GM13977 (cell line): ENCODE data around the gene PCP4L1.
A peak's percentile ranks its signal among the peaks of the same experiment; 100 is the strongest.

Source experiments
- DNase-seq: peaks from one replicate; pipeline ENCODE4 v3.0.0; 2012; ENCODE audit warnings: low spot score
- in situ Hi-C: fragments of 300-500 bp; cut with MboI; formaldehyde crosslinking; loops from one replicate; pipeline ENCODE4 v1.12.0; 2022; ENCODE audit warnings: low sequenced_read_pairs, low pct_unique_long_range_greater_than_20kb, mixed read lengths, inconsistent platforms; ENCODE audit not compliant: unreplicated experiment
- TF ChIP-seq, protein P1 (sequence below): IDR thresholded peaks from 2 replicates; pipeline ENCODE4 v1.5.1; 2012; ENCODE audit warnings: mild to moderate bottlenecking, control low read depth; ENCODE audit not compliant: insufficient read depth; ENCODE audit errors: extremely low read depth, missing control alignments

Gene PCP4L1

GRCh38 chr1:161229896-161230295 lies 28.6 kb upstream of the PCP4L1 start:
- DNase-seq: no peak
- in situ Hi-C loops: loop anchor here (10.0 kb wide), 1 partner anchor 45 kb away; no protein-coding TSS in a partner anchor
- TF ChIP-seq, protein P1, sequence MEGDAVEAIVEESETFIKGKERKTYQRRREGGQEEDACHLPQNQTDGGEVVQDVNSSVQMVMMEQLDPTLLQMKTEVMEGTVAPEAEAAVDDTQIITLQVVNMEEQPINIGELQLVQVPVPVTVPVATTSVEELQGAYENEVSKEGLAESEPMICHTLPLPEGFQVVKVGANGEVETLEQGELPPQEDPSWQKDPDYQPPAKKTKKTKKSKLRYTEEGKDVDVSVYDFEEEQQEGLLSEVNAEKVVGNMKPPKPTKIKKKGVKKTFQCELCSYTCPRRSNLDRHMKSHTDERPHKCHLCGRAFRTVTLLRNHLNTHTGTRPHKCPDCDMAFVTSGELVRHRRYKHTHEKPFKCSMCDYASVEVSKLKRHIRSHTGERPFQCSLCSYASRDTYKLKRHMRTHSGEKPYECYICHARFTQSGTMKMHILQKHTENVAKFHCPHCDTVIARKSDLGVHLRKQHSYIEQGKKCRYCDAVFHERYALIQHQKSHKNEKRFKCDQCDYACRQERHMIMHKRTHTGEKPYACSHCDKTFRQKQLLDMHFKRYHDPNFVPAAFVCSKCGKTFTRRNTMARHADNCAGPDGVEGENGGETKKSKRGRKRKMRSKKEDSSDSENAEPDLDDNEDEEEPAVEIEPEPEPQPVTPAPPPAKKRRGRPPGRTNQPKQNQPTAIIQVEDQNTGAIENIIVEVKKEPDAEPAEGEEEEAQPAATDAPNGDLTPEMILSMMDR: peak; percentile 26

- TF ChIP-seq, protein P1: no peak
- in situ Hi-C loops: no loop called here
- no peak for DNase-seq
Measured at GRCh38 chr1:161230762-161231161, 27.8 kb upstream of the PCP4L1 start.

GRCh38 chr1:161233102-161233501 lies 25.4 kb upstream of the PCP4L1 start:
- in situ Hi-C loops: no loop called here
- no peak for DNase-seq
- TF ChIP-seq, protein P1: no peak

DNA sequence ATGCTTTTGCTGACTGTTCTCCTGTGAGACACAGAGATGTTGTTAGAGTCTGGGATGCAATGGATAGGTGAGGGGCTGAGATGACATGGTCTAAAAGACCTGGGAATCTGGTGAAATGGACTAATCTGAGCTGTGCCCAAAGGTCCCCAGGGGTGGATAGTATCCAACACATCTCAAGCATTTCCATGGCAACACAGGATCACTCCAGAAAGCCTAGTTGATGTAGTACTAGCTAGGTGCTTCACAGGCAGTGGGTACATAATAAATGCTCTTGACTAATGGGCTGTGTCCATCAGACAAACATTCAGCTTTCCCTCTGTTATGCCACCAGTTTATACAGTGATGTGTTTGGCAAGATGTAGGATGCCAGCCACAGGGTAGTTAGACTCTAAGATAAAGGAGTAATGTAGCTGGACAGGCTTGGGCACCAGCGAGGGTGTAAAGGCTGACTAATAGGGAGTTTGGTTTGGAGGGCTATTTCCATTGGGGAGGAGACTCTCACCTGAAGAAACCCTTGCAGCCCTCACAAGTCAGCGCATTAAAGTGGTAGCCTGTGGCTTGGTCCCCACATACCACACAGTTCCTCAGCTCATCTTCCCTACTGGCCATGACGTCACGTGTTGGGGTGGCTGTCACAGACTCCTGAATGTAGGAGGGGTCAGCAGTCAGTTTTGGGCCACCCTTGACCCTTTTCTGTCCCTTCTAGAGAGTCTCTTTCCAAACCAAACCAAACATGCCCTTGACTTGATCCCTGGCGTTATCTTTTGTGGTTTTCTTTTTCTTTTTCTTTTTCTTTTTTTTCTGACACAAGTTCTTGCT lies 22.4 kb upstream of the PCP4L1 start:
- in situ Hi-C loops: no loop called here
- TF ChIP-seq, protein P1: no peak
- no peak for DNase-seq

GRCh38 chr1:161238039-161238473 lies 20.5 kb upstream of the PCP4L1 start, which contains the start of gene NR1I3:
Gene NR1I3 (minus strand): TSS chr1:161238203. CDS start chr1:161236565, 1,638 bp downstream.
- TF ChIP-seq, protein P1: no peak
- in situ Hi-C loops: no loop called here
- DNase-seq: no peak

- DNase-seq: no peak
- TF ChIP-seq, protein P1: no peak
- in situ Hi-C loops: no loop called here
Measured at GRCh38 chr1:161241682-161242081, 16.9 kb upstream of the PCP4L1 start.

GRCh38 chr1:161242313-161242712 lies 16.2 kb upstream of the PCP4L1 start:
- DNase-seq: no peak
- in situ Hi-C loops: no loop called here
- TF ChIP-seq, protein P1: no peak
